GM18520 (cell line): ENCODE data around the gene DESI1.
"Not testable (repeated sequence)": the region's sequence is repeated elsewhere in the genome, so short reads cannot be mapped to it uniquely, and the experiment has no call there.

Experiments used
- ATAC-seq: cut with Tn5 transposase; IDR thresholded peaks from one replicate; pipeline ENCODE4 v1.9.1; 2021; ENCODE audit not compliant: unreplicated experiment

The DESI1 gene

GRCh38 chr22:41589391-41590241, 31.2 kb downstream of the DESI1 start, which contains the start of gene PMM1:
Gene PMM1 (minus strand): TSS chr22:41589840. CDS start chr22:41589805, 35 bp downstream.
- ATAC-seq: peak; percentile 88

- no peak for ATAC-seq
These were observed 33.5 kb downstream of the DESI1 start for GRCh38 chr22:41587347-41587723.

- ATAC-seq: no peak
These were observed 34.9 kb downstream of the DESI1 start for GRCh38 chr22:41585898-41586297.

- ATAC-seq: no peak
These were observed 36.0 kb downstream of the DESI1 start for GRCh38 chr22:41584881-41585280.

GRCh38 chr22:41582694-41583093, 38.1 kb downstream of the DESI1 start:
- no peak for ATAC-seq

GRCh38 chr22:41579997-41580355, 40.9 kb downstream of the DESI1 start:
- ATAC-seq: no peak

GRCh38 chr22:41579297-41579996, 41.4 kb downstream of the DESI1 start:
- ATAC-seq: no peak

GRCh38 chr22:41578818-41579217, 42.0 kb downstream of the DESI1 start:
- ATAC-seq: no peak

GRCh38 chr22:41578114-41578513, 42.7 kb downstream of the DESI1 start:
- no peak for ATAC-seq

GRCh38 chr22:41576877-41577276, 44.0 kb downstream of the DESI1 start:
- no peak for ATAC-seq

- ATAC-seq: no peak
These were observed 45.3 kb downstream of the DESI1 start for GRCh38 chr22:41575533-41575932.

GRCh38 chr22:41574847-41575381, 45.9 kb downstream of the DESI1 start:
- ATAC-seq: no peak

GRCh38 chr22:41573677-41574076, 47.2 kb downstream of the DESI1 start:
- no peak for ATAC-seq

- ATAC-seq: not testable (repeated sequence)
These were observed 48.5 kb downstream of the DESI1 start for GRCh38 chr22:41572305-41572704.

GRCh38 chr22:41571786-41572185, 49.1 kb downstream of the DESI1 start:
- no peak for ATAC-seq

GRCh38 chr22:41570221-41570620, 50.6 kb downstream of the DESI1 start:
- no peak for ATAC-seq

- no peak for ATAC-seq
These were observed 52.0 kb downstream of the DESI1 start for GRCh38 chr22:41568811-41569210.

GRCh38 chr22:41567512-41567768, 53.4 kb downstream of the DESI1 start:
- ATAC-seq: no peak

GRCh38 chr22:41565403-41566054, 55.3 kb downstream of the DESI1 start:
- ATAC-seq: no peak

GRCh38 chr22:41564563-41564962, 56.3 kb downstream of the DESI1 start:
- ATAC-seq: no peak

GRCh38 chr22:41563051-41563711, 57.7 kb downstream of the DESI1 start:
- ATAC-seq: no peak
